B cell (primary cell): ENCODE data around the gene TSPAN18. TPM values are rescaled to one million over a fixed set of nuclear protein-coding genes. Genes with fewer than 3 reads are reported as not detected.

ENCODE experiments used
- ATAC-seq: fragments of 200-7000 bp; cut with Tn5 transposase; one replicate; pipeline ENCODE4 v1.10.0; 2021; ENCODE audit warnings: low read depth, mild to moderate bottlenecking, moderate number of reproducible peaks, moderate library complexity
- CTCF ChIA-PET: fragments of 350-600 bp; sonication (Branson Sonifier 250); formaldehyde crosslinking; loops from one replicate; lab custom pipeline; 2021; ENCODE audit warnings: antibody characterized with exemption, inconsistent platforms; lab: Charles Lee
- POLR2A ChIA-PET: fragments of 350-600 bp; sonication (Branson Sonifier 250); formaldehyde crosslinking; loops from one replicate; lab custom pipeline; 2021; ENCODE audit warnings: antibody characterized with exemption; lab: Charles Lee
- DNase-seq: peaks from one replicate; pipeline ENCODE4 v3.0.0; 2013
- H2AFZ ChIP-seq: 2 replicates; pipeline ENCODE4 v1.6.1; 2012; ENCODE audit warnings: mild to moderate bottlenecking, low read depth, low read length; ENCODE audit not compliant: insufficient read depth, poor library complexity, severe bottlenecking
- H3K27ac ChIP-seq, 2 donors: 1 replicate in 1 of 2; 2 replicates in 1 of 2; pipeline ENCODE4 v1.5.1; 2012 to 2013; ENCODE audit warnings: low read length in 2 of 2, mild to moderate bottlenecking in 2 of 2, moderate library complexity in 1 of 2
- H3K27me3 ChIP-seq, 4 experiments: fragments of 200-600 bp in 1 of 4; sonication (generic) in 1 of 4; replicated peaks in 1 of 4; 1 replicate in 2 of 4; 2 replicates in 2 of 4; pipeline versions ENCODE4 v1.6.1 to v1.7.0; 2013 to 2016; ENCODE audit warnings: low read length in 3 of 4, mild to moderate bottlenecking in 2 of 4, mixed read lengths in 1 of 4, moderate library complexity in 1 of 4; ENCODE audit not compliant: insufficient read depth in 4 of 4, control insufficient read depth in 3 of 4; ENCODE audit errors: control extremely low read depth in 1 of 4
- H3K36me3 ChIP-seq, 2 experiments: replicated peaks in 1 of 2; 1 replicate in 1 of 2; 2 replicates in 1 of 2; pipeline versions ENCODE4 v1.6.1 to v1.7.1; 2013; ENCODE audit warnings: low read length in 1 of 2; ENCODE audit not compliant: insufficient read depth in 2 of 2, control insufficient read depth in 1 of 2; ENCODE audit errors: control extremely low read depth in 1 of 2, extremely low read depth in 1 of 2
- H3K4me1 ChIP-seq, 2 donors: fragments of 200-600 bp in 1 of 2; sonication (generic) in 1 of 2; 1 replicate in 1 of 2; 2 replicates in 1 of 2; pipeline versions ENCODE4 v1.5.1 to v1.6.1; 2013 to 2017; ENCODE audit warnings: low read length in 2 of 2; ENCODE audit not compliant: control insufficient read depth in 2 of 2, insufficient read depth in 2 of 2
- H3K4me2 ChIP-seq: replicated peaks from 2 replicates; pipeline ENCODE3; 2012; ENCODE audit warnings: mild to moderate bottlenecking, low read depth, low read length; ENCODE audit not compliant: poor library complexity, severe bottlenecking
- H3K4me3 ChIP-seq, 5 experiments: fragments of 200-600 bp in 1 of 5; sonication (generic) in 1 of 5; 1 replicate in 3 of 5; 2 replicates in 2 of 5; pipeline versions ENCODE4 v1.5.1 to v1.7.0; 2011 to 2016; ENCODE audit warnings: low read length in 4 of 5, mild to moderate bottlenecking in 4 of 5, low read depth in 2 of 5, control low read depth in 1 of 5, moderate library complexity in 1 of 5; ENCODE audit not compliant: insufficient read depth in 1 of 5; ENCODE audit errors: control extremely low read depth in 1 of 5, extremely low read depth in 1 of 5
- H3K79me2 ChIP-seq: fragments of 200-600 bp; sonication (generic); one replicate; pipeline ENCODE4 v1.6.0; 2016; ENCODE audit warnings: low read length; ENCODE audit not compliant: control insufficient read depth, insufficient read depth
- H3K9ac ChIP-seq: fragments of 200-600 bp; sonication (generic); 2 replicates; pipeline ENCODE4 v1.6.1; 2017; ENCODE audit warnings: mild to moderate bottlenecking, low read length, moderate library complexity
- H3K9me3 ChIP-seq, 3 donors: one replicate each; pipeline versions ENCODE4 v1.6.1 to v1.7.1; 2013; ENCODE audit warnings: low read length in 2 of 3; ENCODE audit not compliant: control insufficient read depth in 2 of 3, insufficient read depth in 1 of 3; ENCODE audit errors: control extremely low read depth in 1 of 3
- H4K20me1 ChIP-seq: 2 replicates; pipeline ENCODE4 v1.6.0; 2012; ENCODE audit warnings: mild to moderate bottlenecking, low read length; ENCODE audit not compliant: insufficient read depth, control insufficient read depth, poor library complexity, severe bottlenecking
- H3K27ac Mint-ChIP-seq: one replicate; pipeline ENCODE4 v1.8.0; 2021; ENCODE audit warnings: mixed read lengths
- H3K27me3 Mint-ChIP-seq: one replicate; pipeline ENCODE4 v1.8.0; 2021; ENCODE audit warnings: mixed read lengths
- H3K4me1 Mint-ChIP-seq: one replicate; pipeline ENCODE4 v1.8.0; 2021; ENCODE audit warnings: mixed read lengths
- H3K4me3 Mint-ChIP-seq: one replicate; pipeline ENCODE4 v1.8.0; 2021; ENCODE audit warnings: mixed read lengths
- H3K9me3 Mint-ChIP-seq: one replicate; pipeline ENCODE4 v1.8.0; 2022; ENCODE audit warnings: mixed read lengths; ENCODE audit not compliant: insufficient read depth
- EZH2 ChIP-seq: IDR thresholded peaks from 2 replicates; pipeline ENCODE4 v1.6.1; 2012; ENCODE audit warnings: borderline replicate concordance, low read depth, mild to moderate bottlenecking, moderate library complexity, low read length; ENCODE audit not compliant: insufficient read depth, poor library complexity, severe bottlenecking
- WGBS: methylation state at CpG from one replicate; pipeline ENCODE4 v1.1.5; 2013; ENCODE audit warnings: missing lambda C conversion rate; ENCODE audit not compliant: insufficient coverage; 5-methylcytosine and 5-hydroxymethylcytosine counted together
- intact Hi-C: fragments of 100-400 bp; cut with micrococcal nuclease; formaldehyde crosslinking; loops from one replicate; pipeline ENCODE4 v1.10.0; 2022
- polyA plus RNA-seq: library from polyadenylated mRNA; depleted of rRNA; stranded (reverse); fragments of >200 nt; gene quantifications from 2 replicates; pipeline ENCODE4 v1.2.3, GENCODE V29; 2012
- total RNA-seq, 2 donors: library from RNA; stranded (reverse); fragments of 120-200 nt in 1 of 2; gene quantifications; 1 replicate in 1 of 2; 2 replicates in 1 of 2; pipeline versions ENCODE4 v1.2.3 to v1.2.4, GENCODE V29; 2013 to 2022
- TF ChIP-seq, protein P1 (sequence below): fragments of 200-600 bp; IDR thresholded peaks from one replicate; pipeline ENCODE4 v1.8.0; 2022; ENCODE audit warnings: antibody characterized with exemption, mild to moderate bottlenecking

TSPAN18 gene
- total and polyA plus RNA-seq, 2 donors (not counting 1 experiment from before 2014, with no cell fraction given): 0.75 to 2.0 TPM

DNA sequence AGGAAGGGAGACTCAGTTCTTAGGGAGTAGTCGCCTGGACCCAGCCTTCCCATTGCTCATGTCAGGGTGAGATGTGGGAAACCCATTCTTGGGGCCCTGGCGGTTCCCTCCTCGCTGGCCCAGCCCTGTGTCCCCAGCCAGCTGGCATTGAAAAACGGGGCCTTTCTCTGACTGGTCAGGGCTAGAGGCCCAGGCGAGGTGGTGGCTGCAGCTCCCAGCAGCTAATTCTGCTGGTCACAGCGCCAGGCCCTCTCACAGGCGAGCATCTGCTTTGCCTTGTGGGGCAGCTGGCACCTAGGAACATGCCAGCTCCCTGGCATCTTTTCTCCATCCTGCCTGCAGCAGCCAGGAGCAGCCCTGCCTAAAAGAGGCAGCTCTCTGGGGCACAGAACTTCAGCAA, 20.1 kb downstream of the TSPAN18 start:
- Histone ChIP-seq H3K4me3 (no peak overlapping the region), H3K27me3 (no peaks in the 10 kb centered on the region), H2AFZ (no peak overlapping the region), H4K20me1 (no peaks in the 10 kb centered on the region), H3K27ac (no peak overlapping the region), H3K36me3 (no peaks in the 10 kb centered on the region), H3K4me2 (no peak overlapping the region), H3K4me1 (no peaks in the 10 kb centered on the region), H3K9me3 (no peaks in the 10 kb centered on the region), H3K79me2 (no peaks in the 10 kb centered on the region), H3K9ac (no peak overlapping the region)
- intact Hi-C loops: no loop called here
- ATAC-seq (no peak), DNase-seq (no peak)
- Mint-ChIP-seq H3K27ac (no peak overlapping the region), H3K9me3 (no peaks in the 10 kb centered on the region), H3K27me3 (no peaks in the 10 kb centered on the region), H3K4me3 (no peak overlapping the region), H3K4me1 (no peaks in the 10 kb centered on the region)
- CTCF ChIA-PET: interaction anchor here (1.5 kb wide), 1 partner anchor 29 kb away, joined by 3 read pairs; no protein-coding TSS in a partner anchor
- TF ChIP-seq EZH2: no peak
- TF ChIP-seq, protein P1, sequence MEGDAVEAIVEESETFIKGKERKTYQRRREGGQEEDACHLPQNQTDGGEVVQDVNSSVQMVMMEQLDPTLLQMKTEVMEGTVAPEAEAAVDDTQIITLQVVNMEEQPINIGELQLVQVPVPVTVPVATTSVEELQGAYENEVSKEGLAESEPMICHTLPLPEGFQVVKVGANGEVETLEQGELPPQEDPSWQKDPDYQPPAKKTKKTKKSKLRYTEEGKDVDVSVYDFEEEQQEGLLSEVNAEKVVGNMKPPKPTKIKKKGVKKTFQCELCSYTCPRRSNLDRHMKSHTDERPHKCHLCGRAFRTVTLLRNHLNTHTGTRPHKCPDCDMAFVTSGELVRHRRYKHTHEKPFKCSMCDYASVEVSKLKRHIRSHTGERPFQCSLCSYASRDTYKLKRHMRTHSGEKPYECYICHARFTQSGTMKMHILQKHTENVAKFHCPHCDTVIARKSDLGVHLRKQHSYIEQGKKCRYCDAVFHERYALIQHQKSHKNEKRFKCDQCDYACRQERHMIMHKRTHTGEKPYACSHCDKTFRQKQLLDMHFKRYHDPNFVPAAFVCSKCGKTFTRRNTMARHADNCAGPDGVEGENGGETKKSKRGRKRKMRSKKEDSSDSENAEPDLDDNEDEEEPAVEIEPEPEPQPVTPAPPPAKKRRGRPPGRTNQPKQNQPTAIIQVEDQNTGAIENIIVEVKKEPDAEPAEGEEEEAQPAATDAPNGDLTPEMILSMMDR: no peak
- WGBS: 84% methylated on average over 7 of the region's 7 CpGs
- POLR2A ChIA-PET: no interaction called here

DNA sequence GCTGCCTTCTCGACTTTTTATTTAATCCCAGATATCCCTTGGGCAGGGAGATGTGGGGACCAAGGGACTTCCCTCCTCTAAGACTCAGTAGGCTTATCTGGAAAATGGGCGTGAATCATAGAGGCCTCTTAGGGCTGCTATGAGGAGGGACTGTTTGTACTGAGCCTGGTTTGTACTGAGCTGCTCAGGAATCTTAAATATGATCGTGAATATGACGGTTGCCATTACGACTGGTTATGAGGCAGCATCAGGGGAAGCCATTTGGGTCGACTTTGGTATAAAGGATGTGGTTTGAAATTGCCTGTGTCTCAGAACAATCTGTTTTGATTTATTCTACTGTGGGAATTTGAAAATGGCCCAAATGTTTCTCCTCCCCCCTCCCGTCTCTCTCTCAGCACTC, 20.6 kb downstream of the TSPAN18 start:
- H3K27me3 ChIP-seq: no peaks in the 10 kb centered on the region
- 55% methylated on average over 5 of the region's 7 CpGs for WGBS
- Mint-ChIP-seq H3K4me3 (no peak overlapping the region), H3K4me1 (no peaks in the 10 kb centered on the region), H3K9me3 (no peaks in the 10 kb centered on the region), H3K27ac (no peak overlapping the region), H3K27me3 (no peaks in the 10 kb centered on the region)
- no peak overlapping the region for H3K4me3 ChIP-seq
- no peak for ATAC-seq
- H4K20me1 ChIP-seq: no peaks in the 10 kb centered on the region
- CTCF ChIA-PET: interaction anchor here (1.5 kb wide), 1 partner anchor 29 kb away, joined by 3 read pairs; no protein-coding TSS in a partner anchor
- TF ChIP-seq EZH2: no peak
- TF ChIP-seq, protein P1: no peak
- DNase-seq: no peak
- POLR2A ChIA-PET: no interaction called here
- no peak overlapping the region for H3K9ac ChIP-seq
- H3K4me1 ChIP-seq: no peaks in the 10 kb centered on the region
- H3K27ac ChIP-seq: no peak overlapping the region
- no peaks in the 10 kb centered on the region for H3K9me3 ChIP-seq
- H2AFZ ChIP-seq: no peak overlapping the region
- no peaks in the 10 kb centered on the region for H3K79me2 ChIP-seq
- intact Hi-C loops: no loop called here
- H3K36me3 ChIP-seq: no peaks in the 10 kb centered on the region
- no peak overlapping the region for H3K4me2 ChIP-seq
